Measurements from ENCODE around the gene CDHR5. TPM values are rescaled to one million over a fixed set of nuclear protein-coding genes. Genes with fewer than 3 reads are reported as not detected.

Gene CDHR5
- total and polyA plus RNA-seq, 8 donors = 0.46 to 0.77 (median 0.69) TPM; not detected in 2

DNA sequence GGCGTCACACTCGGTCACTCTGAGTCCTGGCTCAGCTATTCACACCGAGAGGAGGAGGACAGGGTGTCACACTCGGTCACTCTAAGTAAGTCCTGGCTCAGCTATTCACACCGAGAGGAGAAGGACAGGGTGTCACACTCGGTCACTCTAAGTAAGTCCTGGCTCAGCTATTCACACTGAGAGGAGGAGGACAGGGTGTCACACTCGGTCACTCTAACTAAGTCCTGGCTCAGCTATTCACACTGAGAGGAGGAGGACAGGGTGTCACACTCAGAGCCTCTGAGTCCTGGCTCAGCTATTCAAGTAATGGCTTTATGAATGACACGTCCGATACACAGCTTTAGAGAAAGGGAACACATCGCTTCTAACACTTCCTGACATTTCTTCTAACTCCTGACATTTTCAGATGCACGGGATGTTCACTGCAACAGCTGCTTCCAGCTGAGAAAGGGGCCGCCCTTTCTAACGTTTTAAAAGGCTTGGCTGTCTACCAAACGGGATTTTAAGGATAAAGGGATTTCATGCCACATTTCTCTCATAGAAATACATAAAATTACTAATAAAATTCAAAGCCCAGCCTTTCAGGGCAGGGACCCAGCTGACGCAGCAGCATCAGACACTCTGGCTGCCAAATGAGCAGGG is 40.4 kb upstream of the CDHR5 start:
- TF ChIP-seq, protein P1, sequence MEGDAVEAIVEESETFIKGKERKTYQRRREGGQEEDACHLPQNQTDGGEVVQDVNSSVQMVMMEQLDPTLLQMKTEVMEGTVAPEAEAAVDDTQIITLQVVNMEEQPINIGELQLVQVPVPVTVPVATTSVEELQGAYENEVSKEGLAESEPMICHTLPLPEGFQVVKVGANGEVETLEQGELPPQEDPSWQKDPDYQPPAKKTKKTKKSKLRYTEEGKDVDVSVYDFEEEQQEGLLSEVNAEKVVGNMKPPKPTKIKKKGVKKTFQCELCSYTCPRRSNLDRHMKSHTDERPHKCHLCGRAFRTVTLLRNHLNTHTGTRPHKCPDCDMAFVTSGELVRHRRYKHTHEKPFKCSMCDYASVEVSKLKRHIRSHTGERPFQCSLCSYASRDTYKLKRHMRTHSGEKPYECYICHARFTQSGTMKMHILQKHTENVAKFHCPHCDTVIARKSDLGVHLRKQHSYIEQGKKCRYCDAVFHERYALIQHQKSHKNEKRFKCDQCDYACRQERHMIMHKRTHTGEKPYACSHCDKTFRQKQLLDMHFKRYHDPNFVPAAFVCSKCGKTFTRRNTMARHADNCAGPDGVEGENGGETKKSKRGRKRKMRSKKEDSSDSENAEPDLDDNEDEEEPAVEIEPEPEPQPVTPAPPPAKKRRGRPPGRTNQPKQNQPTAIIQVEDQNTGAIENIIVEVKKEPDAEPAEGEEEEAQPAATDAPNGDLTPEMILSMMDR (IDR thresholded peaks at IDR 0.05) = no peak
- Histone ChIP-seq H3K36me3 (peaks cover 0 to 60% of the 10 kb centered on the region in 2 donors), H3K4me1 (peaks cover 0 to 8% of the 10 kb centered on the region in 2 donors), H3K27ac (no peak overlapping the region), H3K9me3 (no peaks in the 10 kb centered on the region), H3K27me3 (no peaks in the 10 kb centered on the region), H3K4me3 (no peak overlapping the region)
- intact Hi-C loops (cut with DNase I) = no loop called here
- DNase-seq (peak in 2 of 4 donors; percentile 41 to 64), ATAC-seq (no peak)

GRCh38 chr11:662689-663274 is 38.0 kb upstream of the CDHR5 start:
- ATAC-seq (peak; percentile 89), DNase-seq (peak in 2 of 4 donors; percentile 58 to 88)
- no peak overlapping the region for H3K4me3 ChIP-seq
- peaks cover 0 to 65% of the 10 kb centered on the region in 2 donors for H3K36me3 ChIP-seq
- no peaks in the 10 kb centered on the region for H3K27me3 ChIP-seq
- TF ChIP-seq, protein P1 (IDR thresholded peaks at IDR 0.05) = peak; percentile 48 to 81
- H3K27ac ChIP-seq = no peak overlapping the region
- H3K9me3 ChIP-seq = no peaks in the 10 kb centered on the region
- intact Hi-C loops (cut with DNase I) = loop anchor here in 1 of 2 donors (5.0 kb wide), 1 partner anchor 65 kb away; no protein-coding TSS in a partner anchor
- H3K4me1 ChIP-seq = peaks cover 0 to 8% of the 10 kb centered on the region in 2 donors

DNA sequence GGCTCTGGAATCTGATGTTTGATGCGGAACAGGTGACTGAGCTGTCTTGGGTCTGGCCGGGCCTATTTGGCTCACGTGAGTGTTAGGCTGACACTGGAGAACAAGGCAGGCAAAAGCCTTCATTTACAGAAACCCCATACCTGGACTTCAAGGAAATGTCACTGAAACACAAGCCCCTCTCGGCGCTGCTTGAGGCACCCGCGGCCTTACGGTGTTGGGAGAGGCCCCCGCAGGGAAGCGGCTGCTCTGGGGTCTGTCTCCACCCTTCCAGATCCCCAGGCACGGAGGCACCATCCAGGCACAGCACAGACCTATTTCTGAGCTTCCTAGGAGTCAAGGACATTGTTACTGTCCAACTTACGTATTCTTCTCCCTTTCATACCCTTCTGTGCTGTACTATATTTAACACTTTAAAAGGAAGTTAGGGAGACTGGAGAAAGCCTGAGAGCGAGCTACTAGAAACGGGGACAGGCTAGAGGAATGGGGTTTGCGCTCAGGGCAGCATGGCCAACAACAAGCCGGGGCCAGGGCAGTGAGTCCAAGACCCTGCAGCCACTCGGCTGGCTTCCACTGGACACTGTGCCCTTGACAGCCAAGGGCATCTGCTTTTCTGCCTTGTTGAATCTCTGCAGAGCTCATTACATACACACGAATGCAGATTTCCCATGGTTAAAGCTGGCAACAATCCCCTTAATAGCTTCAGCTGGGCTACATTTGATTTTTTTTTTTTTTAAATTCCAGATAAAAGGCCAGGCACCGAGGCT is 36.1 kb upstream of the CDHR5 start:
- intact Hi-C loops (cut with DNase I) = loop anchor here in 1 of 2 donors (5.0 kb wide), 1 partner anchor 66 kb away; no protein-coding TSS in a partner anchor
- H3K4me3 ChIP-seq = no peak overlapping the region
- H3K9me3 ChIP-seq = no peaks in the 10 kb centered on the region
- ATAC-seq = no peak
- H3K4me1 ChIP-seq = peaks cover 0 to 7% of the 10 kb centered on the region in 2 donors
- no peaks in the 10 kb centered on the region for H3K27me3 ChIP-seq
- TF ChIP-seq, protein P1 (IDR thresholded peaks at IDR 0.05) = no peak
- no peak overlapping the region for H3K27ac ChIP-seq
- H3K36me3 ChIP-seq = peaks cover 0 to 67% of the 10 kb centered on the region in 2 donors
- no peak for DNase-seq

- no peak overlapping the region for H3K27ac ChIP-seq
- intact Hi-C loops (cut with DNase I) = loop anchor here in 1 of 2 donors (5.0 kb wide), 1 partner anchor 67 kb away; no protein-coding TSS in a partner anchor
- no peaks in the 10 kb centered on the region for H3K9me3 ChIP-seq
- DNase-seq (no peak), ATAC-seq (no peak)
- peaks cover 0 to under 1% of the 10 kb centered on the region in 2 donors for H3K4me1 ChIP-seq
- H3K36me3 ChIP-seq = peaks cover 0 to 62% of the 10 kb centered on the region in 2 donors
- TF ChIP-seq, protein P1 (IDR thresholded peaks at IDR 0.05) = no peak
- no peak overlapping the region for H3K4me3 ChIP-seq
- no peaks in the 10 kb centered on the region for H3K27me3 ChIP-seq
These were observed 35.5 kb upstream of the CDHR5 start for GRCh38 chr11:660281-660680.
